Left ventricle myocardium inferior (tissue), 1 donor: Measurements from ENCODE around the gene GDF2. TPM values are rescaled to one million over a fixed set of nuclear protein-coding genes. Genes with fewer than 3 reads are reported as not detected.

Source experiments
- DNase-seq: peaks from one replicate; pipeline ENCODE4 v3.0.0-alpha.2; 2020
- H3K27ac ChIP-seq: fragments of 200-600 bp; replicated peaks from 2 replicates; pipeline ENCODE4 v1.8.0; 2021
- H3K27me3 ChIP-seq: fragments of 200-600 bp; 2 replicates; pipeline ENCODE4 v1.8.0; 2021; ENCODE audit warnings: low read depth
- H3K36me3 ChIP-seq: fragments of 200-600 bp; 2 replicates; pipeline ENCODE4 v1.8.0; 2021
- H3K4me1 ChIP-seq: fragments of 200-600 bp; 2 replicates; pipeline ENCODE4 v1.8.0; 2021
- H3K4me3 ChIP-seq: fragments of 200-600 bp; 2 replicates; pipeline ENCODE4 v1.8.0; 2021; ENCODE audit warnings: mild to moderate bottlenecking, moderate library complexity
- H3K9me3 ChIP-seq: fragments of 200-600 bp; replicated peaks from 2 replicates; pipeline ENCODE4 v1.8.0; 2021
- CTCF ChIP-seq: fragments of 200-600 bp; IDR thresholded peaks from 2 replicates; pipeline ENCODE4 v1.8.0; 2021; ENCODE audit warnings: antibody characterized with exemption, mild to moderate bottlenecking, borderline replicate concordance
- intact Hi-C: fragments of 100-400 bp; cut with micrococcal nuclease; formaldehyde crosslinking; loops from one replicate; pipeline ENCODE4 v1.11.0; 2022
- total RNA-seq: library from RNA; stranded (reverse); fragmentation: NEBNext Ultra II Directional; extraction: Animal tissue kit (Norgen Biotek cat#: 25700); gene quantifications from one replicate; pipeline ENCODE4 v1.2.1, GENCODE V29; 2021
- donor health status: DM: no; HTN: yes; CAD: no; lungs with severe emphysema.

Gene GDF2
- total RNA-seq, 1 donor from 2014 or later: not detected

GRCh38 chr10:47366731-47367460, 44.6 kb downstream of the GDF2 start:
- no peak for DNase-seq
- TF ChIP-seq CTCF: no peak
- Histone ChIP-seq H3K4me1 (no peaks in the 10 kb centered on the region), H3K27ac (no peak overlapping the region), H3K36me3 (no peaks in the 10 kb centered on the region), H3K4me3 (no peak overlapping the region), H3K27me3 (peaks cover 5% of the 10 kb centered on the region), H3K9me3 (no peaks in the 10 kb centered on the region)
- intact Hi-C loops: no loop called here

GRCh38 chr10:47367646-47368045, 45.4 kb downstream of the GDF2 start:
- intact Hi-C loops: no loop called here
- H3K27ac ChIP-seq: no peak overlapping the region
- TF ChIP-seq CTCF: no peak
- H3K27me3 ChIP-seq: peaks cover 7% of the 10 kb centered on the region
- H3K9me3 ChIP-seq: no peaks in the 10 kb centered on the region
- no peak for DNase-seq
- H3K4me1 ChIP-seq: no peaks in the 10 kb centered on the region
- H3K4me3 ChIP-seq: no peak overlapping the region
- no peaks in the 10 kb centered on the region for H3K36me3 ChIP-seq

GRCh38 chr10:47368431-47369180, 46.4 kb downstream of the GDF2 start:
- H3K27me3 ChIP-seq: peaks cover 8% of the 10 kb centered on the region
- DNase-seq: no peak
- intact Hi-C loops: no loop called here
- H3K4me3 ChIP-seq: no peak overlapping the region
- no peaks in the 10 kb centered on the region for H3K9me3 ChIP-seq
- H3K36me3 ChIP-seq: no peaks in the 10 kb centered on the region
- no peak for TF ChIP-seq CTCF
- no peak overlapping the region for H3K27ac ChIP-seq
- no peaks in the 10 kb centered on the region for H3K4me1 ChIP-seq

- DNase-seq: no peak
- Histone ChIP-seq H3K27ac (no peak overlapping the region), H3K4me3 (no peak overlapping the region), H3K4me1 (no peaks in the 10 kb centered on the region), H3K36me3 (no peaks in the 10 kb centered on the region), H3K9me3 (no peaks in the 10 kb centered on the region), H3K27me3 (peaks cover 16% of the 10 kb centered on the region)
- TF ChIP-seq CTCF: no peak
- intact Hi-C loops: no loop called here
Measured at GRCh38 chr10:47369251-47369894, 47.1 kb downstream of the GDF2 start.

GRCh38 chr10:47370015-47370767, 47.9 kb downstream of the GDF2 start:
- no peaks in the 10 kb centered on the region for H3K4me1 ChIP-seq
- intact Hi-C loops: no loop called here
- H3K27ac ChIP-seq: no peak overlapping the region
- no peak for DNase-seq
- no peak for TF ChIP-seq CTCF
- no peak overlapping the region for H3K4me3 ChIP-seq
- no peaks in the 10 kb centered on the region for H3K36me3 ChIP-seq
- H3K9me3 ChIP-seq: no peaks in the 10 kb centered on the region
- peaks cover 24% of the 10 kb centered on the region for H3K27me3 ChIP-seq
